Panc1 (cell line): ENCODE measurements around the gene PRPS1.

Experiments used
- CTCF ChIP-seq: fragments of 450-650 bp; IDR thresholded peaks from 2 replicates; pipeline ENCODE4 v1.5.1; 2017; ENCODE audit warnings: mild to moderate bottlenecking
- POLR2AphosphoS5 ChIP-seq: IDR thresholded peaks from 2 replicates; pipeline ENCODE4 v1.6.1; 2012; ENCODE audit warnings: mild to moderate bottlenecking, low read depth, low read length, moderate library complexity
- REST ChIP-seq, 2 experiments: IDR thresholded peaks; 2 replicates each; pipeline ENCODE4 v1.6.1; 2011 to 2012; ENCODE audit warnings: low read depth in 2 of 2, control low read depth in 1 of 2, low read length in 1 of 2, mild to moderate bottlenecking in 1 of 2, moderate library complexity in 1 of 2; ENCODE audit not compliant: insufficient read depth in 1 of 2
- SIN3A ChIP-seq: IDR thresholded peaks from 2 replicates; pipeline ENCODE4 v1.6.1; 2012; ENCODE audit warnings: low read depth, mild to moderate bottlenecking, low read length, moderate library complexity, borderline replicate concordance; ENCODE audit not compliant: insufficient read depth

- TF ChIP-seq CTCF, result no peak
- TF ChIP-seq REST (IDR thresholded peaks at IDR 0.05; ENCODE audit: insufficient read depth in 1 of 2, low read depth in 2 of 2, low read length in 1 of 2), result no peak
- no peak for TF ChIP-seq POLR2AphosphoS5
- TF ChIP-seq SIN3A, result no peak
Observed at GRCh38 chrX:107683931-107684330, 55.6 kb downstream of the PRPS1 start.
